HCT116 (cell line): ENCODE results near the gene COPS6. TPM values are rescaled to one million over a fixed set of nuclear protein-coding genes. Genes with fewer than 3 reads are reported as not detected.

ENCODE experiments used
- ATAC-seq: fragments of 200-7000 bp; cut with Tn5 transposase; 2 replicates; pipeline ENCODE4 v1.9.1; 2020; ENCODE audit warnings: mild to moderate bottlenecking, moderate library complexity
- BruUV-seq: library from RNA; stranded (reverse); fragments of 400-500 nt; replicated peaks from 2 replicates; lab custom pipeline; 2021; lab: Mats Ljungman, UMichigan
- CTCF ChIA-PET: fragments of 300-600 bp; sonication (Branson Sonifier 250); formaldehyde crosslinking; loops from one replicate; lab custom pipeline; 2021; ENCODE audit warnings: antibody characterized with exemption; lab: Charles Lee
- POLR2A ChIA-PET: fragments of 300-600, 350-600 bp; sonication (Branson Sonifier 250); formaldehyde crosslinking; loops from one replicate; lab custom pipeline; 2021; ENCODE audit warnings: antibody characterized with exemption; lab: Charles Lee
- RAD21 ChIA-PET, 2 experiments: fragments of 300-600 bp; sonication (Branson Sonifier 250); formaldehyde crosslinking; loops; one replicate each; lab custom pipeline; 2023; ENCODE audit warnings: low total read pairs in 2 of 2; ENCODE audit not compliant: uncharacterized antibody in 2 of 2, unreplicated experiment in 2 of 2, low non-redundant PET in 1 of 2; lab: Charles Lee
- DNase-seq: peaks from one replicate; pipeline ENCODE4 v3.0.0-alpha.2; 2010; ENCODE audit warnings: low read depth, low spot score
- H2AFZ ChIP-seq: fragments of 200-600 bp; shearing (Covaris generic), sonication (generic); 2 replicates; pipeline ENCODE4 v1.6.1; 2017; ENCODE audit warnings: low read depth, mixed run types, mixed read lengths, antibody characterized with exemption, low read length; ENCODE audit not compliant: poor library complexity, severe bottlenecking
- H3K27ac ChIP-seq: 2 replicates; pipeline ENCODE4 v1.5.1; 2012; ENCODE audit warnings: low read depth, low read length
- H3K27me3 ChIP-seq: fragments of 200-600 bp; sonication (generic); 2 replicates; pipeline ENCODE4 v1.6.1; 2016; ENCODE audit warnings: mixed run types, low read length, mixed read lengths; ENCODE audit not compliant: insufficient read depth
- H3K36me3 ChIP-seq, 2 experiments: fragments of 200-500 bp in 1 of 2; fragments of 200-600 bp in 1 of 2; sonication (Bioruptor generic) in 1 of 2; sonication (generic) in 1 of 2; 2 replicates each; pipeline versions ENCODE4 v1.5.1 to v1.6.1; 2014 to 2016; ENCODE audit warnings: low read length in 2 of 2, inconsistent platforms in 1 of 2, mixed read lengths in 1 of 2, mixed run types in 1 of 2; ENCODE audit not compliant: insufficient read depth in 2 of 2, control insufficient read depth in 1 of 2
- H3K4me1 ChIP-seq, 2 experiments: fragments of 200-600 bp in 1 of 2; sonication (generic) in 1 of 2; 2 replicates each; pipeline versions ENCODE4 v1.5.1 to v1.6.1; 2012 to 2017; ENCODE audit warnings: low read length in 2 of 2, inconsistent platforms in 1 of 2, mild to moderate bottlenecking in 1 of 2, mixed read lengths in 1 of 2, mixed run types in 1 of 2, moderate library complexity in 1 of 2; ENCODE audit not compliant: insufficient read depth in 2 of 2, control insufficient read depth in 1 of 2
- H3K4me2 ChIP-seq: fragments of 200-600 bp; sonication (generic); 2 replicates; pipeline ENCODE4 v1.6.1; 2017; ENCODE audit warnings: mixed run types, low read length, mixed read lengths
- H3K4me3 ChIP-seq, 2 experiments: fragments of 200-600 bp in 1 of 2; sonication (generic) in 1 of 2; replicated peaks in 1 of 2; 2 replicates each; pipeline ENCODE4 v1.5.1; 2011 to 2016; ENCODE audit warnings: low read length in 2 of 2, control low read depth in 1 of 2, low read depth in 1 of 2, mild to moderate bottlenecking in 1 of 2, mixed read lengths in 1 of 2, mixed run types in 1 of 2
- H3K79me2 ChIP-seq: fragments of 200-600 bp; sonication (generic); 2 replicates; pipeline ENCODE4 v1.6.1; 2017; ENCODE audit warnings: mild to moderate bottlenecking, mixed run types, low read length, moderate library complexity, mixed read lengths; ENCODE audit not compliant: insufficient read depth
- H3K9ac ChIP-seq: fragments of 200-600 bp; sonication (generic); 2 replicates; pipeline ENCODE4 v1.6.1; 2016; ENCODE audit warnings: low read length, mixed read lengths
- H3K9me2 ChIP-seq: fragments of 200-600 bp; sonication (generic), shearing (Covaris generic); 2 replicates; pipeline ENCODE4 v1.6.1; 2017; ENCODE audit warnings: mixed run types, mild to moderate bottlenecking, moderate library complexity; ENCODE audit not compliant: insufficient read depth
- H3K9me3 ChIP-seq, 2 experiments: fragments of 200-500 bp in 1 of 2; fragments of 200-600 bp in 1 of 2; sonication (Bioruptor generic) in 1 of 2; sonication (generic) in 1 of 2; 2 replicates each; pipeline ENCODE4 v1.6.1; 2014 to 2017; ENCODE audit warnings: low read length in 2 of 2, mixed read lengths in 2 of 2, inconsistent platforms in 1 of 2, low read depth in 1 of 2, mild to moderate bottlenecking in 1 of 2, mixed run types in 1 of 2, moderate library complexity in 1 of 2; ENCODE audit not compliant: control insufficient read depth in 1 of 2, insufficient read depth in 1 of 2
- H4K20me1 ChIP-seq: fragments of 200-600 bp; sonication (generic), shearing (Covaris generic); 2 replicates; pipeline ENCODE4 v1.6.1; 2017; ENCODE audit warnings: mixed run types, mild to moderate bottlenecking, moderate library complexity; ENCODE audit not compliant: insufficient read depth
- ATF3 ChIP-seq: IDR thresholded peaks from 2 replicates; pipeline ENCODE4 v1.6.1; 2012
- CBX3 ChIP-seq: IDR thresholded peaks from 2 replicates; pipeline ENCODE4 v1.6.1; 2012; ENCODE audit warnings: low read depth
- CEBPB ChIP-seq: IDR thresholded peaks from 2 replicates; pipeline ENCODE4 v1.6.1; 2012; ENCODE audit warnings: low read depth
- CTCF ChIP-seq, 3 experiments: fragments of 200-600 bp in 1 of 3; sonication (generic) in 1 of 3; IDR thresholded peaks in 2 of 3; conservative IDR thresholded peaks in 1 of 3; 2 replicates each; pipeline ENCODE4 v1.5.1; 2012 to 2017; ENCODE audit warnings: low read depth in 2 of 3, low read length in 2 of 3, antibody characterized with exemption in 1 of 3, borderline replicate concordance in 1 of 3, control low read depth in 1 of 3, mild to moderate bottlenecking in 1 of 3, mixed read lengths in 1 of 3, mixed run types in 1 of 3, moderate library complexity in 1 of 3; ENCODE audit not compliant: insufficient read depth in 1 of 3
- EGR1 ChIP-seq: IDR thresholded peaks from 2 replicates; pipeline ENCODE4 v1.6.1; 2012; ENCODE audit warnings: low read depth
- ELF1 ChIP-seq: IDR thresholded peaks from 2 replicates; pipeline ENCODE4 v1.6.1; 2012; ENCODE audit warnings: low read depth, borderline replicate concordance
- EZH2 ChIP-seq: fragments of 200-600 bp; sonication (generic); IDR thresholded peaks from 2 replicates; pipeline ENCODE4 v1.6.1; 2017; ENCODE audit warnings: antibody characterized with exemption, mixed run types
- EZH2phosphoT487 ChIP-seq: fragments of 200-600 bp; IDR thresholded peaks from 2 replicates; pipeline ENCODE4 v1.6.1; 2018; ENCODE audit warnings: antibody characterized with exemption, borderline replicate concordance
- FOSL1 ChIP-seq: IDR thresholded peaks from 2 replicates; pipeline ENCODE4 v1.6.1; 2012; ENCODE audit warnings: low read depth
- JUND ChIP-seq: IDR thresholded peaks from 2 replicates; pipeline ENCODE4 v1.6.1; 2012
- MAX ChIP-seq: IDR thresholded peaks from 2 replicates; pipeline ENCODE4 v1.6.1; 2012
- POLR2A ChIP-seq: IDR thresholded peaks from 2 replicates; pipeline ENCODE4 v1.7.0; 2011; ENCODE audit warnings: borderline replicate concordance; ENCODE audit not compliant: insufficient read depth, insufficient read length; ENCODE audit errors: extremely low read depth
- POLR2AphosphoS5 ChIP-seq: IDR thresholded peaks from 2 replicates; pipeline ENCODE4 v1.6.1; 2011; ENCODE audit warnings: mild to moderate bottlenecking, low read depth, low read length, moderate library complexity
- RAD21 ChIP-seq: IDR thresholded peaks from 2 replicates; pipeline ENCODE4 v1.6.1; 2012; ENCODE audit warnings: low read depth, mild to moderate bottlenecking
- SIN3A ChIP-seq: IDR thresholded peaks from 2 replicates; pipeline ENCODE4 v1.6.1; 2012; ENCODE audit warnings: low read depth
- SP1 ChIP-seq: IDR thresholded peaks from 2 replicates; pipeline ENCODE4 v1.6.1; 2012; ENCODE audit warnings: low read depth
- SRF ChIP-seq: IDR thresholded peaks from 2 replicates; pipeline ENCODE4 v1.6.1; 2012; ENCODE audit warnings: low read depth
- TCF7L2 ChIP-seq: IDR thresholded peaks from 2 replicates; pipeline ENCODE4 v1.7.0; 2011; ENCODE audit warnings: borderline replicate concordance, inconsistent platforms; ENCODE audit not compliant: insufficient read depth, insufficient read length; ENCODE audit errors: extremely low read depth
- YY1 ChIP-seq: IDR thresholded peaks from 2 replicates; pipeline ENCODE4 v1.6.1; 2011; ENCODE audit warnings: low read length, low read depth, moderate library complexity, mild to moderate bottlenecking; ENCODE audit not compliant: insufficient replicate concordance; ENCODE audit errors: extremely low read depth
- ZBTB33 ChIP-seq: IDR thresholded peaks from 2 replicates; pipeline ENCODE4 v1.6.1; 2011; ENCODE audit warnings: mild to moderate bottlenecking, low read length, moderate library complexity; ENCODE audit not compliant: insufficient replicate concordance; ENCODE audit errors: extremely low read depth
- ZFX ChIP-seq: fragments of 450-650 bp; IDR thresholded peaks from 2 replicates; pipeline ENCODE4 v1.6.1; 2017
- intact Hi-C: fragments of 100-400 bp; cut with micrococcal nuclease; formaldehyde crosslinking; loops from 2 replicates; pipeline ENCODE4 v1.10.0; 2022
- total RNA-seq: library from RNA; stranded (reverse); gene quantifications from one replicate; pipeline ENCODE4 v1.2.1, GENCODE V29; 2021; ENCODE audit not compliant: unreplicated experiment

COPS6 gene
- total RNA-seq, 1 experiment from 2014 or later = 126 TPM

- no peaks in the 10 kb centered on the region for H3K9me2 ChIP-seq
- H3K4me1 ChIP-seq = peaks cover 13 to 27% of the 10 kb centered on the region in 2 experiments
- peak overlapping the region; percentile 87 for H3K9ac ChIP-seq
- H3K4me2 ChIP-seq = peak overlapping the region; percentile 91
- H3K4me3 ChIP-seq = peak overlapping the region; percentile 90 to 99
- peak overlapping the region; percentile 59 for H2AFZ ChIP-seq
- ChIA-PET POLR2A (no interaction called here), CTCF (interaction anchor here (0.7 kb wide), 1 partner anchor 11 kb away, joined by 4 read pairs; no protein-coding TSS in a partner anchor), RAD21 (no interaction called here)
- H3K27me3 ChIP-seq = no peaks in the 10 kb centered on the region
- no peaks in the 10 kb centered on the region for H3K9me3 ChIP-seq
- ATAC-seq (peak; percentile 66), DNase-seq (no peak)
- peak overlapping the region; percentile 50 for H3K27ac ChIP-seq
- intact Hi-C loops = no loop called here
- no TSS peak for BruUV-seq
- no peaks in the 10 kb centered on the region for H4K20me1 ChIP-seq
- peaks cover 11% of the 10 kb centered on the region for H3K79me2 ChIP-seq
- H3K36me3 ChIP-seq = no peaks in the 10 kb centered on the region
- TF ChIP-seq SRF (no peak), CEBPB (no peak), EGR1 (no peak), YY1 (no peak), RAD21 (no peak), CBX3 (no peak), EZH2 (no peak), ELF1 (no peak), MAX (no peak), ZBTB33 (no peak), FOSL1 (no peak), CTCF (IDR thresholded peaks at IDR 0.05 in 2 of 3, conservative IDR thresholded peaks at IDR 0.05 in 1 of 3; ENCODE audit: borderline replicate concordance in 1 of 3, insufficient read depth in 1 of 3, low read depth in 2 of 3, low read length in 2 of 3) (no peak), TCF7L2 (peak; percentile 33), SIN3A (no peak), POLR2A (no peak), SP1 (no peak), EZH2phosphoT487 (no peak), JUND (no peak), ATF3 (no peak), ZFX (peak; percentile 38; the same call in 1 of the 2 replicates), POLR2AphosphoS5 (peak; percentile 7; the same call in 1 of the 2 replicates)
Measured at GRCh38 chr7:100119970-100120732, 31.4 kb downstream of the COPS6 start.
